ENCODE results near the gene GREM2.

The GREM2 gene

GRCh38 chr1:240486611-240487010 lies 125.3 kb downstream of the GREM2 start:
- no peak overlapping the region for H2AFZ ChIP-seq (ENCODE audit: low read length)
- H3K9me2 ChIP-seq (replicated peaks; ENCODE audit: insufficient read depth, low read length): no peaks in the 10 kb centered on the region
- no peaks in the 10 kb centered on the region for H3K27me3 ChIP-seq (replicated peaks; ENCODE audit: insufficient read depth, low read length)
- no peaks in the 10 kb centered on the region for H3K79me2 ChIP-seq (ENCODE audit: low read length)
- DNase-seq: no peak
- TF ChIP-seq CTCF (IDR thresholded peaks at IDR 0.05; ENCODE audit: low read length): no peak
- no peak for TF ChIP-seq EZH2phosphoT487 (IDR thresholded peaks at IDR 0.05; ENCODE audit: low read length)
- TF ChIP-seq EZH2 (optimal IDR thresholded peaks at IDR 0.05; ENCODE audit: low read depth, low read length): no peak
- H3K4me1 ChIP-seq (ENCODE audit: low read length): no peaks in the 10 kb centered on the region
- H3K9me3 ChIP-seq (replicated peaks; ENCODE audit: insufficient read depth, low read length): no peaks in the 10 kb centered on the region
- H3K4me3 ChIP-seq (ENCODE audit: low read length): no peak overlapping the region
- H3F3A ChIP-seq (ENCODE audit: insufficient read depth, low read length): no peaks in the 10 kb centered on the region
- no peak overlapping the region for H3K9ac ChIP-seq (ENCODE audit: low read length)
- no peak overlapping the region for H3K27ac ChIP-seq (ENCODE audit: low read length)
- H4K20me1 ChIP-seq (ENCODE audit: insufficient read depth, low read length): no peaks in the 10 kb centered on the region
- H3K4me2 ChIP-seq (ENCODE audit: low read depth, low read length): no peak overlapping the region
- no peaks in the 10 kb centered on the region for H3K36me3 ChIP-seq (replicated peaks; ENCODE audit: insufficient read depth, low read length)

- H4K20me1 ChIP-seq (ENCODE audit: insufficient read depth, low read length): no peaks in the 10 kb centered on the region
- no peak overlapping the region for H3K27ac ChIP-seq (ENCODE audit: low read length)
- no peak overlapping the region for H2AFZ ChIP-seq (ENCODE audit: low read length)
- H3K79me2 ChIP-seq (ENCODE audit: low read length): no peaks in the 10 kb centered on the region
- H3K36me3 ChIP-seq (replicated peaks; ENCODE audit: insufficient read depth, low read length): no peaks in the 10 kb centered on the region
- no peaks in the 10 kb centered on the region for H3F3A ChIP-seq (ENCODE audit: insufficient read depth, low read length)
- no peaks in the 10 kb centered on the region for H3K9me3 ChIP-seq (replicated peaks; ENCODE audit: insufficient read depth, low read length)
- H3K4me2 ChIP-seq (ENCODE audit: low read depth, low read length): no peak overlapping the region
- H3K4me1 ChIP-seq (ENCODE audit: low read length): no peaks in the 10 kb centered on the region
- no peak for TF ChIP-seq EZH2 (optimal IDR thresholded peaks at IDR 0.05; ENCODE audit: low read depth, low read length)
- no peak overlapping the region for H3K4me3 ChIP-seq (ENCODE audit: low read length)
- DNase-seq: no peak
- H3K27me3 ChIP-seq (replicated peaks; ENCODE audit: insufficient read depth, low read length): no peaks in the 10 kb centered on the region
- no peak overlapping the region for H3K9ac ChIP-seq (ENCODE audit: low read length)
- no peaks in the 10 kb centered on the region for H3K9me2 ChIP-seq (replicated peaks; ENCODE audit: insufficient read depth, low read length)
Observed at GRCh38 chr1:240484804-240485443, 127.0 kb downstream of the GREM2 start.

- H3K27me3 ChIP-seq (replicated peaks; ENCODE audit: insufficient read depth, low read length): no peaks in the 10 kb centered on the region
- H3K36me3 ChIP-seq (replicated peaks; ENCODE audit: insufficient read depth, low read length): no peaks in the 10 kb centered on the region
- no peaks in the 10 kb centered on the region for H3K79me2 ChIP-seq (ENCODE audit: low read length)
- DNase-seq: no peak
- no peak overlapping the region for H2AFZ ChIP-seq (ENCODE audit: low read length)
- H3K9me3 ChIP-seq (replicated peaks; ENCODE audit: insufficient read depth, low read length): no peaks in the 10 kb centered on the region
- no peak overlapping the region for H3K9ac ChIP-seq (ENCODE audit: low read length)
- no peak overlapping the region for H3K4me2 ChIP-seq (ENCODE audit: low read depth, low read length)
- H3K4me3 ChIP-seq (ENCODE audit: low read length): no peak overlapping the region
- H4K20me1 ChIP-seq (ENCODE audit: insufficient read depth, low read length): no peaks in the 10 kb centered on the region
- H3K27ac ChIP-seq (ENCODE audit: low read length): no peak overlapping the region
- no peaks in the 10 kb centered on the region for H3K9me2 ChIP-seq (replicated peaks; ENCODE audit: insufficient read depth, low read length)
- H3F3A ChIP-seq (ENCODE audit: insufficient read depth, low read length): no peaks in the 10 kb centered on the region
- TF ChIP-seq EZH2phosphoT487 (IDR thresholded peaks at IDR 0.05; ENCODE audit: low read length) (no peak), EZH2 (optimal IDR thresholded peaks at IDR 0.05; ENCODE audit: low read depth, low read length) (no peak), CTCF (IDR thresholded peaks at IDR 0.05; ENCODE audit: low read length) (no peak)
- peaks cover 13% of the 10 kb centered on the region for H3K4me1 ChIP-seq (ENCODE audit: low read length)
Observed at GRCh38 chr1:240478536-240478935, 133.4 kb downstream of the GREM2 start.

GRCh38 chr1:240475832-240476231 lies 136.1 kb downstream of the GREM2 start:
- Histone ChIP-seq H3K27me3 (replicated peaks; ENCODE audit: insufficient read depth, low read length) (no peaks in the 10 kb centered on the region), H3K9me2 (replicated peaks; ENCODE audit: insufficient read depth, low read length) (no peaks in the 10 kb centered on the region), H3K4me1 (ENCODE audit: low read length) (peaks cover 18% of the 10 kb centered on the region), H3K4me3 (ENCODE audit: low read length) (no peak overlapping the region), H3K27ac (ENCODE audit: low read length) (no peak overlapping the region), H3F3A (ENCODE audit: insufficient read depth, low read length) (no peaks in the 10 kb centered on the region), H3K4me2 (ENCODE audit: low read depth, low read length) (no peak overlapping the region), H4K20me1 (ENCODE audit: insufficient read depth, low read length) (no peaks in the 10 kb centered on the region), H3K9ac (ENCODE audit: low read length) (no peak overlapping the region), H3K9me3 (replicated peaks; ENCODE audit: insufficient read depth, low read length) (no peaks in the 10 kb centered on the region), H3K36me3 (replicated peaks; ENCODE audit: insufficient read depth, low read length) (no peaks in the 10 kb centered on the region), H2AFZ (ENCODE audit: low read length) (no peak overlapping the region), H3K79me2 (ENCODE audit: low read length) (no peaks in the 10 kb centered on the region)
- DNase-seq: no peak
- TF ChIP-seq EZH2 (optimal IDR thresholded peaks at IDR 0.05; ENCODE audit: low read depth, low read length): no peak
- no peak for TF ChIP-seq CTCF (IDR thresholded peaks at IDR 0.05; ENCODE audit: low read length)
- TF ChIP-seq EZH2phosphoT487 (IDR thresholded peaks at IDR 0.05; ENCODE audit: low read length): no peak

Data from MM.1S (cell line).